Upper lobe of left lung (tissue), 6 donors: ENCODE results near the gene BSPRY. TPM values are rescaled to one million over a fixed set of nuclear protein-coding genes. Genes with fewer than 3 reads are reported as not detected.
"Not testable (repeated sequence)": the region's sequence is repeated elsewhere in the genome, so short reads cannot be mapped to it uniquely, and the experiment has no call there.

Experiments
- ATAC-seq, 2 donors: fragments of 200-7000 bp; cut with Tn5 transposase; one replicate each; pipeline ENCODE4 v1.9.1; 2022; ENCODE audit warnings: mild to moderate bottlenecking in 2 of 2, moderate library complexity in 2 of 2; ENCODE audit not compliant: low FRiP score in 2 of 2
- DNase-seq, 2 donors: peaks; one replicate each; pipeline ENCODE4 v3.0.0-alpha.2; 2019 to 2020
- H3K27ac ChIP-seq, 4 donors: fragments of 200-600 bp; sonication (generic); one replicate each; pipeline ENCODE4 v1.5.1; 2016 to 2019
- H3K27me3 ChIP-seq, 4 donors: fragments of 200-600 bp; sonication (generic); one replicate each; pipeline ENCODE4 v1.5.1; 2017 to 2019
- H3K36me3 ChIP-seq, 4 donors: fragments of 200-600 bp; sonication (generic); one replicate each; pipeline ENCODE4 v1.5.1; 2016 to 2019
- H3K4me1 ChIP-seq, 4 donors: fragments of 200-600 bp; sonication (generic); one replicate each; pipeline ENCODE4 v1.5.1; 2018 to 2019
- H3K4me3 ChIP-seq, 4 donors: fragments of 200-600 bp; sonication (generic); one replicate each; pipeline ENCODE4 v1.5.1; 2017 to 2019; ENCODE audit warnings: mild to moderate bottlenecking in 2 of 4, moderate library complexity in 1 of 4
- H3K9me3 ChIP-seq, 4 donors: fragments of 200-600 bp; sonication (generic); one replicate each; pipeline ENCODE4 v1.5.1; 2018 to 2019
- CTCF ChIP-seq, 6 experiments: fragments of 450-650 bp in 4 of 6; fragments of 200-600 bp in 2 of 6; sonication (generic) in 2 of 6; IDR thresholded peaks; one replicate each; pipeline ENCODE4 v1.5.1; 2016 to 2019; ENCODE audit warnings: antibody characterized with exemption in 6 of 6
- EP300 ChIP-seq, 4 donors: sonication (generic); formaldehyde crosslinking; IDR thresholded peaks; one replicate each; pipeline ENCODE4 v1.5.1; 2017; ENCODE audit warnings: antibody characterized with exemption in 4 of 4, control low read depth in 2 of 4
- POLR2A ChIP-seq, 4 donors: fragments of 450-650 bp; IDR thresholded peaks; one replicate each; pipeline ENCODE4 v1.5.1; 2016 to 2017; ENCODE audit warnings: antibody characterized with exemption in 4 of 4, mild to moderate bottlenecking in 2 of 4
- POLR2AphosphoS5 ChIP-seq, 2 donors: sonication (generic); formaldehyde crosslinking; IDR thresholded peaks; one replicate each; pipeline ENCODE4 v1.5.1; 2017; ENCODE audit warnings: antibody characterized with exemption in 2 of 2
- WGBS, 2 donors: methylation state at CpG; one replicate each; pipeline ENCODE4 v1.1.5; 2017 to 2018; 5-methylcytosine and 5-hydroxymethylcytosine counted together
- total RNA-seq, 6 donors: library from RNA; depleted of rRNA in 4 of 6; stranded (reverse); fragments of >200 nt in 4 of 6; gene quantifications; one replicate each; pipeline versions ENCODE4 v1.1.0 to v1.2.1, GENCODE V29; 2016 to 2021
- donor health status: DM: no; HTN: no; CAD: no; lungs with moderate emphysema.
- donor health status: DM: no; HTN: yes; CAD: no; lungs with severe emphysema.

Gene BSPRY
- total RNA-seq, 6 donors from 2014 or later: 5.2 to 21.1 (median 12.7) TPM

- 48 to 68% methylated on average over 2 of the region's 2 CpGs for WGBS, 2 donors
- H3K27ac ChIP-seq: peak overlapping the region in 2 of 4 donors; percentile 13 to 61
- no peak for ATAC-seq
These were observed 54.3 kb downstream of the BSPRY start for GRCh38 chr9:113403646-113404045.

GRCh38 chr9:113406353-113406752 lies 57.0 kb downstream of the BSPRY start:
- DNase-seq, H3K27me3 ChIP-seq, H3K4me3 ChIP-seq, ATAC-seq, H3K9me3 ChIP-seq: not testable (repeated sequence)
- Histone ChIP-seq H3K36me3 (peaks cover 0 to 15% (median 10%) of the 10 kb centered on the region in 4 donors), H3K27ac (peak overlapping the region in 2 of 4 donors; percentile 2 to 42), H3K4me1 (peaks cover 11 to 33% (median 20%) of the 10 kb centered on the region in 4 donors)
- WGBS, 2 donors: 91 to 98% methylated on average over 9 of the region's 9 CpGs

More at GRCh38 chr9:113403646-113404045, 54.3 kb downstream of the BSPRY start:
- Histone ChIP-seq H3K27me3 (no peaks in the 10 kb centered on the region), H3K4me1 (peaks cover 21 to 37% (median 26%) of the 10 kb centered on the region in 4 donors), H3K4me3 (no peak overlapping the region), H3K9me3 (no peaks in the 10 kb centered on the region), H3K36me3 (peaks cover 0 to 12% (median 7%) of the 10 kb centered on the region in 4 donors)
- DNase-seq: no peak
- TF ChIP-seq POLR2A (IDR thresholded peaks at IDR 0.05): no peak
- no peak for TF ChIP-seq CTCF (IDR thresholded peaks at IDR 0.05)

- Histone ChIP-seq H3K36me3 (peaks cover 0 to 15% (median 10%) of the 10 kb centered on the region in 4 donors), H3K27ac (peak overlapping the region in 2 of 4 donors; percentile 2 to 42), H3K4me1 (peaks cover 9 to 33% (median 19%) of the 10 kb centered on the region in 4 donors)
- TF ChIP-seq CTCF (IDR thresholded peaks at IDR 0.05): peak; percentile 60 to 74 (median 66)
- not testable (repeated sequence) for H3K4me3 ChIP-seq, ATAC-seq, H3K27me3 ChIP-seq, H3K9me3 ChIP-seq
- whole genome bisulfite sequencing, 2 donors: 31 to 32% methylated on average over 7 of the region's 7 CpGs
- peak in 1 of 2 donors; percentile 69 for DNase-seq
These were observed 57.7 kb downstream of the BSPRY start for GRCh38 chr9:113406873-113407511.

GRCh38 chr9:113409481-113409880 lies 60.1 kb downstream of the BSPRY start:
- peaks cover 9 to 33% (median 16%) of the 10 kb centered on the region in 4 donors for H3K4me1 ChIP-seq
- WGBS, 2 donors: 41 to 44% methylated on average over 10 of the region's 10 CpGs
- H3K9me3 ChIP-seq: no peaks in the 10 kb centered on the region
- peaks cover 0 to 15% (median 10%) of the 10 kb centered on the region in 4 donors for H3K36me3 ChIP-seq
- H3K4me3 ChIP-seq: peak overlapping the region; percentile 79 to 90 (median 86)
- TF ChIP-seq POLR2AphosphoS5 (IDR thresholded peaks at IDR 0.05): no peak
- no peak for ATAC-seq
- H3K27me3 ChIP-seq: no peaks in the 10 kb centered on the region
- DNase-seq: no peak
- H3K27ac ChIP-seq: peak overlapping the region; percentile 90 to 99 (median 94)

GRCh38 chr9:113409883-113410206 lies 60.5 kb downstream of the BSPRY start:
- peak; percentile 0 to 3 for ATAC-seq
- Histone ChIP-seq H3K27ac (peak overlapping the region; percentile 90 to 99 (median 94)), H3K4me1 (peaks cover 9 to 33% (median 16%) of the 10 kb centered on the region in 4 donors), H3K4me3 (peak overlapping the region; percentile 79 to 90 (median 86)), H3K9me3 (no peaks in the 10 kb centered on the region), H3K36me3 (peaks cover 0 to 15% (median 10%) of the 10 kb centered on the region in 4 donors), H3K27me3 (no peaks in the 10 kb centered on the region)
- TF ChIP-seq POLR2AphosphoS5 (IDR thresholded peaks at IDR 0.05) (no peak), EP300 (IDR thresholded peaks at IDR 0.05) (no peak), CTCF (IDR thresholded peaks at IDR 0.05) (no peak), POLR2A (IDR thresholded peaks at IDR 0.05) (no peak)
- peak in 1 of 2 donors; percentile 31 for DNase-seq
- WGBS, 2 donors: 0 to 1% methylated on average over 2 to 19 of the region's 20 CpGs
